Sigmoid colon (tissue), 4 donors: ENCODE results near the gene NOL4L.

Experiments
- POLR2A ChIP-seq, 2 donors: fragments of 450-650 bp; IDR thresholded peaks; one replicate each; pipeline ENCODE4 v1.6.1; 2016; ENCODE audit warnings: antibody characterized with exemption in 2 of 2, mild to moderate bottlenecking in 2 of 2, moderate library complexity in 2 of 2
- POLR2AphosphoS5 ChIP-seq, 4 donors: sonication (generic); formaldehyde crosslinking; IDR thresholded peaks; one replicate each; pipeline ENCODE4 v1.6.1; 2017; ENCODE audit warnings: antibody characterized with exemption in 4 of 4

- TF ChIP-seq POLR2AphosphoS5 (IDR thresholded peaks at IDR 0.05), result no peak
- TF ChIP-seq POLR2A (IDR thresholded peaks at IDR 0.05), result no peak
These were observed 12.6 kb upstream of the NOL4L start for GRCh38 chr20:32597714-32598113.
